Glomerular visceral epithelial cell (primary cell): ENCODE data around the gene GNG2.

Experiments used
- DNase-seq: peaks from one replicate; pipeline ENCODE4 v3.0.0-alpha.2; 2016; ENCODE audit errors: extremely low spot score

GNG2 gene

DNA sequence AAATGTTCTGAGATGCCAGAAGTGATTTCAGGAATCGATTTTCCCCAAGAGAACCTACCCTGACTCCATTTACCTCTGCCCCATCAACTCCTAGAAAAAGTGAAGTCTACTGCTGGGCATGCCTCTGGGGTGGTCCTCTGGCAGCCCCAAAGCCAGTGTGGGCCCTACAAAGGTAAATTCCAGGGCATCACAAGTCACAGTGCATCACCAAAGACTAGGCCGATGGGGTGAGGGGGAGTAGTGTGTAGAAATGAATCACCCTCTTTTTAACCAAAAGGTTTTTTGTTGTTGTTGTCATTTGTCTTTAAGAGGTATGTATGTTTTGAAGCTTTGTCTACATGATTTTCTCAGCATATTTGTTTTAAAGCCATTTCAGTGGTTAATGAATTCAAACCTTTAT is 82.6 kb downstream of the GNG2 start:
- DNase-seq = no peak

DNA sequence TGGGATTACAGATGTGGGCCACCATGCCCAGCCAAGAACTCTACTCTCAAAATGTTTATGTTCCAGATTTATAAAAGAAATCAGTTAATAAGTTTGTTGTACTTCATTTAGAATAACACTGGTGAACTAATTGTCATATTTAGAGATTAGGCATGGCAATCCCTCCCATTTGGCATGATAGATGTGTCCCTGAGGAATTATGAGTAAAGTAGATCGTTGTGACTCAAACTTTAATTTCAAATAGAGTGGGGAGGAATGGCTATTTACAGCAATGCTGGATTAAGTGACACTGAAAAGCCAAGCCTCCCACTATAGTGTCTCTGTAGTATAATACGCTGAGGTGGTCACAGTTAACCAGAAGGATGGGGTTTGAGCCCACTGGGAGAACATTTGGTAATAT is 89.6 kb downstream of the GNG2 start:
- DNase-seq = no peak

DNA sequence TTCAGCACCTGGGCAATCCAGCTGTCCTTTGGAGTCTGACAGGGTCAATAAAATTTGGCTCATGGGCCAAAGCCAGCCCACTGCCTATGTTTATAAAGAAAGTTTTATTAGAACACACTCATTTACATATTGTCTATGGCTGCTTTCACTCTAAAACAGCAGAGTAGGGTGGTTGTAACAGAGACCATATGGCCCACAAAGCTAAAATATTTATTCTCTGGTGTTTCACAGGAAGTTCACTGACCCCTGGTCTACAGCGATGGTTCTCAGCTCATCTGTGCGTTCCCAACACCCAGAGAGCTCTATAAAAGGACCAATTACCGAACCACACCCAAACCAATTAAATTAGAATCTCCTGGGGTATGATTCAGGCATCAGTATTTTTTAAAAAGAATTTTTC is 91.2 kb downstream of the GNG2 start:
- DNase-seq = no peak

DNA sequence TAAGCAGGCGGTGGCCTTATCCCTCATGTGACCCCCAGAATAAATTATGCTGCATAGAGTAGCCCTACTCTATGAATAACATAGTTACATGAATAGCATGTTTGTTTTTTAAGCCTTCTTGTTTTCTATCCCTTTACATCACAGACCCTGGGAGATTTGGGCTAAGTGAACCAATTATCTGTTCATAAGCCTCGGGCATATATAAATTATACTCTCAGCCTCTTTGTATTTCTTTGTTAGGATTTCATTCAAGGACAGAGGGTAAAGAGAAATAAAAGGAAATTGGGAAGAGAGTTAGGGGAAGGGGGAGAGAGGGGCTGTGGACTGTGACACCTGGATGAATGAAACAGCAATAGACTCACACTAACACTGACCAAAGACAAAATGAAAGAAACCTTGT is 93.6 kb downstream of the GNG2 start:
- no peak for DNase-seq

DNA sequence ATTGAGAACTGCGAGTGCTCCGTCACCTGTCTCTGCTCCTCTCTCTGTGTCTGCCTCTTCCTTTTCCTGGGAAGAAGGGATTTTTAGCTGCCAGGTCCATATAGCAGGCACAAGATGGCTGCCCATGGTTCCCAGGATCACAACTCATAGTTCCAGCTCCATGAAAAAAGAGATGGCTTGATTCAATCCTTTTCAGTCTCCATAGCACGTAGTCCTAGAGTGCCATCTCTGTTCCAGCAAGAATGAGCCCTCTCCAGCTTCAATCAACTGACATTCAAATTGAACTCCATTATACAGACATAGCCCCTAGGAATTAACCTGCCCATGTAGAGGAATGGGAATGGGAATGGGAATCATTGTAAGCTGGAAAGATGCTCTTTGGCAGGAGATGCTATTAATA is 94.2 kb downstream of the GNG2 start:
- no peak for DNase-seq

DNA sequence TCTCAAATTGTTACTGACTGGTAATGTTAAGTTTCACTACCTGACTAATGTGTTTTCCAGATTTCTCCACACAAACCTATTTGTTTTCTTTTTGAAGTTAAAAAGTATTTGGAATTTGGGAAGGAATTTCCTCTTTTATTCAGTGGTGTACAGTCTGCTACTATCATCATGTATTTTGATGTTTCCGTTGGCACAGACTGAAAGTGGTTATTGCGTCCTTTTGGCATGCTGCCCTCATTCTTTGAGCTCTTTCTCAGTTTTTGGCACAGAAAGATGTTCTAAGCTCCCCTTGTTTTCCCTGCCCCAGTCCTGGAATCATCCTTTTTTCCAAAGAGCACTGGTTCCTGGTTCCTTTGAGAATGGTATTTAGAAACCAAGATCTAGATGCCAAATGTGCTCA is 97.5 kb downstream of the GNG2 start:
- DNase-seq = no peak

DNA sequence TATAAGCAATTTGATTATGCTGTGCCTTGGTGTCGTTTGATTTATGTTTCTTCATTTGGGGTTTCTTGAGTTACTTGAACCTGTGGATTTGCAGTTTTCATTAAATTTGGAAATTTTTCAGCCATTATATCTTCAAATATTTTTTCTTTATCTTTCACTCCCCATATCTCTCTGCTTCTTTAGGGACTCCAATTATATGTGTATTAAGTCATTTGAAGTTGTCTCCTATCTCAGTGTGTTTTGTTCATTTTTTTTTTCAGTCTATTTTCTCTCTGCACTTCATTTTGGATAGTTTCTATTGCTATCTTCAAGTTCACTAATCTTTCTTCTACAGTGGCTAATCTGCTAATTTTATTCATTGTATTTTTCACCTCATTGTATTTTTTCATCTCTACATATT is 99.5 kb downstream of the GNG2 start:
- DNase-seq = no peak

DNA sequence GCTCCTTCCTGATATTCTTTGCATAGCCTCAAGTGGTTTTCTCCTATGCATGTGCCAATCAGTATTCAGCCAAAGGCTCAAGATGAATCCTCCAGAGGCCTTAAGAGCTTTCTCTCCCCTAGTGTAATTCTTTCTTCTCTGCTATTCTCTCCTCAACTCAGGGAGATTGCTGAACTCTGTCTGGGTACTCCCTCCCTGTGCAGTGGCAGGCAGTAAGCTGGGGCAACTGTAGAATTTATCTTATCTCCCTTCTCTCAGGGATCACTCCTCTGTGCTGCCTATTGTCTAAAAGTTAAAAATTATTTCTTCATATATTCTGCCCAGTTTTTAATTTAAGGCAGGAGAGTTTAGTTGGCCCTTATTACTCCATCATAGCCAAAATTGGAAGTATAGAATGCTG is 100.5 kb downstream of the GNG2 start:
- no peak for DNase-seq

DNA sequence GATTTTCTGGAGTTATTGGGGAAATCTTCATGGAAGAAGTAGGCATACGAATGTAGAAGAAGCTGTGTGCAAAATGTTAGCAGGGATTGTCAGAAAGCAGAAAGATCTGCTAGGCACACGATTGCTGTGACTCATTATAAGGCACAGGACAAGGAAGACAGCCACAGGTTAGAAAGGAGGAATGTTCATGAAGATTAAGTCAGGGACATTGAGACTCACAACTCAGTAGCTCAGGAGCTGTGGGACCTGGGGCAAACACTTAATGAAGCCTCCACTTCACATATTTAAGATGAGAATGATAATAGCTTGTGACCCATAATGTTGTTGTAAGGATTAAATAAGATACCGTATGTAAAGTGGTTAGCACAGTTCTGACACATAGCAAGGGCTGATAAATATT is 102.3 kb downstream of the GNG2 start:
- no peak for DNase-seq

DNA sequence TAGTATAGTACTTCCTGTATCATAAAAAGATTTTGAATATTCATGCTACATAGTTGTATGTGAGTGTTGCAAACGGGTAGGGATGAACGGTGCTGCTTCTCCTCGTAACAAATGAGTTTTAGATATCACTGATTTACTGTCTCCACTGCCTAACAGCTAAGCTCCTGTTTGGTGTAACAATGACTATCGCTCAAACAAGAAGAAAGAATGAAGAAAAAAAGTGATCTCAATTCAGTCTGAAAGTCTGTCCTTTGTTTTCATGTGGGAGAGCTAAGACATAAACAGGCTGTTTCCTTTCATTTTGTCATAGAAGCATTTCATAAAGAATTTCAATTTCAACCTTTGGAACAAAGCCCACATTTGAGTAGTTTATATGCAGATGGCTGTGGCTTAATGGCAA is 102.9 kb downstream of the GNG2 start:
- DNase-seq = no peak

DNA sequence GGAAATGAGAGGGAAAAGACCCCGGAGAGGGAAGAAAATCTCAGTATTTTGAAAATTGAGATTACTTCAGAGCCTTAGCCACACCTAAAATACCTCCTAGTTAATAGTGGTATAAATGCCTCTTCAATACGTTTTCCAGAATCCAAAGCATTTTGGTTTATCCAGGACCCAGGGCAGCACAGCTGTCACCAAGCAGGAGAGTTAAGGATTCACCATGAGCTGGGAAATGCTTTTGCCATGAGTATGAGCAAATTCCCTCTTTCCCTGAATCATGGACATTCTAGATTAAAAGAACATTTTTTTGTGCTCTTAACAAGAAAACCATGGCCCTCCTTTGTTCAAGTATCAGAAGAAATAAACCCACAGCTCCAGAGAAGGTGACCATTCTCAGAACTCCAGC is 107.1 kb downstream of the GNG2 start:
- no peak for DNase-seq

DNA sequence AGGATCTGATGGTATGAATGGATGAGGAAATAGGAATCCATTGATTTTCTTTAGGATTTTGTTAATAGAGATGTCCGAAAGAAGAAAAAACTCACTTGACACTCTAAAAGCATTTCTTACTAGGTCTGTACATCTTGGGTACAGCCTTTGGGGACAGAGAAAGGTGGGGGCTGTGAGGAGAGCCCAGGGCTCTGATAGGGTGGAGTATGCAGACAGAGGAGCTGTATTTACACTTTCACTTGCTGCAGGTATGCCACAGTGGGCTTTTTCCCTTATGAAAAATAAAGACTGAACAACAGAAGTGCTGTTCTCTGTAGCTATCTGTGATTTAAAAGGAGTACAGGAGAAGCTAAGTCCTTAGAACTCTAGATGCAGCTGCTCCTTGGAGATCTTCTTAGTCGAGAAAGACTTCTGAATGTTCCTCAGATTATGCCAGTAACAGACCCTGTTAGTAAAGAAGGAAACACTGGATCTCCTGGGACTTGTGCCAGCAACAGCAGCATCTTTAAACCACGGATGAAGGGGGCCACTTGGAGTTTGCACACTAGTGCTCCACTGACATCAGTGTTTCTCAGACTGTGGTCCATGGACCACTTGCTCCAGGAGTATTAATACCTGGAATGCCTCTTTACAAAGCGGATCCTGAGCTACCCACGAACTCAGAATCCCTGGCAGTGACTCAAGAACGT is 109.6 kb downstream of the GNG2 start:
- no peak for DNase-seq

DNA sequence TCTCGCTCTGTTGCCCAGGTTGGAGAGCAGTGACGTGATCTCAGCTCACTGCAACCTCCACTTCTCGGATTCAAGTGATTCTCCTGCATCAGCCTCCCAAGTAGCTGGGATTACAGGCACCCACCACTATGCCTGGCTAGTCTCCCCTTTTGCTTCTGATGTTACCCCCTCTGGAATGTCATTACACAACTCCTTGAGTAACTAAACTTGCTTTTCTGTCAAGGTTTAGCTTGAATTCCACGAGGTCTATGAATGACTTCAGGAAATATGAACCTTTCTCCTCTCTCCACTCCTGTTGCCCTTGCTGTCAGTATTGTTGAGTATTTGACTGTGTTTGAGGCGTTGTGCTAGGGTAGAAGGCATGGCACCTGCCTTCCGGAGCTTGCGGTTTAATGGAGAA is 112.2 kb downstream of the GNG2 start:
- no peak for DNase-seq

DNA sequence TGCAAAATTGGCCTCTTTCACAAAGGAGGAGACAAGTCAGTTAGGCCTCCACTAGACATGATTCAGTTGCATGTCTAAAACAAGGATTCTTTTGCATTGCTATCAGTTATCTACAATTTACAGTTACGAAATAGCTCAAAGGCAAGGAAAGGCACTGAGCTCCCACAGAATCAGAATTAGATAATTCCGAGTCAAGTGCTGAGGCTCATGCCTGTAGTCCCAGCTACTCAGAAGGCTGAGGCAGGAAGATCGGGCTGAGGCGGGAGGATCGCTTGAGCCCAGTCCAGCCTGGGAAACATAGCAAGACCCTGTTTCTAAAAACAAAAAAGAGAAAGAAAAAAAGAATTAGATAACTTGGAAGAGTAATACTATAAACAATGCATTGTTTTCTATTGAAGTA is 116.7 kb downstream of the GNG2 start:
- DNase-seq = no peak

DNA sequence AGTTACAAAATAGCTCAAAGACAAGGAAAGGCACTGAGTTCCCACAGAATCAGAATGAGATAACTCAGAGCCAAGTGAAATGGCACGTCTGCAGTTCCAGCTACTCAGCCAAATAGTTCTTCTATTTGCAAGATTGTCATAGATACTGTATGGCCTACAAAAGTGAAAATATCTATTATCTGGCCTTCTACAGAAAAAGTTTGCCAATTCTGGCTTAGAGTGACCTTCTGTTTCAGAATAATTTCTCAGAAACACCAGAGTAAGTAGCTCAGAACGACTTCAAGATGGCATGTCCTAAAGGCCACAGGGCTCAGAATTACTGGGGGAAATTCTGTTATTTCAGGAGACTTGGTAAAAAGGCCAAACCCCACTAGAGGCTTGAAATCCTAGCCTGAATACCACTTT is 118.3 kb downstream of the GNG2 start:
- DNase-seq = no peak

DNA sequence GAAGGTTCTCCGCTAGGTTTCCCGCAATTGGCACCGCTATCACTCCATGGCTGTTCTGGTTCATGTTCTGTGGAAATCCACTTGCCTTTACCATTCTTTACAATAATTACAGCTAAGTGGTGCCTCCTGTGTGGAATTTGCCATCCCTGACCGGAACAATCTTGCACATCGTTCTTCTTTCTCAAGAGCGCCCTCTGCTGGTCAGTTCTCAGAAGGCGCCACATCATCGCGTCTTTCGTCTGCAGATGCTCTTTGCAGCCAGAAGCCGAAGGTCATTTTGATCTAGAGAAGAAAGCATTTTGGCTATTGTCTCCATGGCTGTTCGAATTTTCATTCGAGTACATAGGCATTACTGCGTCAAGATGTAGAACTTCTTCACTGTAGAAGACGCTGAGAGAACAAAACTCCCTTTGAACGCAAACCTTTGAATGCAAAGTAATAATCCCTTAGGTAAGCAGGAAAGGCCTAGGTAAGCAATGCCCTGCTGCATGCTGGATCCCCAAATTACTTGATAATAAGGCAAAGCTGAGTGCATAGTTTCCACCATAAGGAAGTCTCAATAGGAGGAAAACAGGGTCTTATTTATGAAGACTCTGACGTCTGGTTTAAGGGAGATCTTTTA is 118.8 kb downstream of the GNG2 start:
- peak; percentile 74 for DNase-seq

DNA sequence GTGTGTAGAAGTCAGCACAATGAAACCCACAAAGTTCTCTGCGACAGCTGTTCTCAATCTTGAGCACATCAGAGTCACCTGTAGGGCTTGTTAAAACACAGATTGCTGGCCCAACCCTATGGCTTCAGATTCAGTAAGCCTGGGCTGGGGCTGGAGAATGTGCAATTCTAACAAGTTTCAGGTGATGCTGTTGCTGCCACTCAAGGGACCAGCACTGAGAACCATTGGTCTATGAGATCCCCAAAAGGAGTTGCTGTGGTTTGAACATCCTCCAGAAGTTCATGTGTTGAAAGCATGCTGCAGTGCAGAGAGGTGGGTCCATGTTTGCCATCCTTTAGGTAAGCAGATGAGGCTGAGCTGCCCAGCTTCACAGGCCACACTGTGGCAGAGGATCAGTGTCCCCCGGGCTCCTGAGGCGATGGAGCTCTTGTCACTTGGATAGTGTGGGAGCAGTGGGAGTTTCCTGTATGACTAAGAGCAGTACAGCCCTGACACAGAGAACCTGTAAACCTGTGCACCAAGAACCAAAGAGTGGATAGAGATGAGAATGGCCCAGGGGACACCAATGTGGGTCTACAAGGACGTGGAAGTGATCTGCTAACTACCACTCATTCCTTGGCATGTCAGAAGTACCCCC is 120.9 kb downstream of the GNG2 start:
- DNase-seq = no peak

DNA sequence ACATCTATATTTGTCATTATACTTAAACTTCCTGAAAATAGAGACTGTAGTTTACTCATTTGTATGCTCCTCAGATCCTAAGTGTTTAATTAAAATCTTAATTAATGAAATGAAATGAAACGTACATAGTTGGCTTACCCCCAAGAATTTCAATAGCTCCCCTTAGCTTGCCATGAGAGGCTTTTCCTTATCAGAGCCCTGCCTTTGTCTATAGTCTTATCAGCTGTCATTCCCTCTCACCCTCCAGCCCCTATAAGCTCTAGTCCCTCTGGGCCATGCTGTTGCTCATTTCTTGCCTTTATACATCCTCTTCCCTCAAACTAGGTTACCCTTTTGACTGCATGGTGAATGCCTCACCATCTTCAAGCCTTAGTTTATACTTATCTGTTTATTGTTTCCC is 127.8 kb downstream of the GNG2 start:
- no peak for DNase-seq

DNA sequence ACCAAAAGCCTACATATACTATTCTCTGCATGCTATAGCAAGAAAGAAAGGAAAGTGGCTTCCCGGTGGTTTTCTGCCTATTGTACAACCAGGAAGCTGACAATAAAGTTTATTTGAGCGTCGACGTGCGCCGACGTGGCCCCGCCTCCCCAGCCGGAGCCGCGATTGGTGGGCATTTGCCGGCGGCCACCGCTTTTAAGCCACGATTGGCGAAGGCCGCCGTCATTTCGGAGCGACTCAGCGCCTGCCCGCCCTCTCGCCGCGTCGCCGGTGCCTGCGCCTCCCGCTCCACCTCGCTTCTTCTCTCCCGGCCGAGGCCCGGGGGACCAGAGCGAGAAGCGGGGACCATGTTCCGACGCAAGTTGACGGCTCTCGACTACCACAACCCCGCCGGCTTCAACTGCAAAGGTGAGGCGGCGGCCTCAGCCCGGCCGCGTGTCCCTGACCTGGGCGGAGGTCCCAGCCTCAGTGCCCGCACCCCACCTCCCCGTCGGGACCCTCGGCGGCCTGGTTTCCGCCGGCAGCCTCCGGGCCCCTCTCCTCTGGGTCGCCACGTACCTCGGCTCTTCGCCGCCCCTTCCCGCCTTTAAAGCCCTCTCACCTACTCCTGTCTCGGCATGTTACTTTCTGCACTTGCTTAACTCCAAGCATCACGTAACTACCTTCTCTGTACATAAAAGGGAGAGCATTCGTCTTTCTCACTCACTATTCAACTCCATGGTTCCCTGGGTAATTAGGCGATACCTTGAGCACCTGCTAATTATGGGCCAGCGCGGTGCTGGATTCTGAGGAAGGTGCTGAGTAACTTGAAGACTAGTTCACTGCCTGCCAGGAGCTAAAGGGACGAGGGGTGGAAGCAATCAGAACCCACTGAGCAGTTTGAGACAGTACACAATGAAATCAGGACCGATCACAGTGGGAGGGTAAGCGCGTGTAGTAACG is 129.2 kb downstream of the GNG2 start, which contains the start of gene RTRAF:
Gene RTRAF (plus strand): TSS at position 254 of the 942 bp plus-strand sequence. CDS start 94 bp downstream, at position 348.
- DNase-seq = peak; percentile 93

DNA sequence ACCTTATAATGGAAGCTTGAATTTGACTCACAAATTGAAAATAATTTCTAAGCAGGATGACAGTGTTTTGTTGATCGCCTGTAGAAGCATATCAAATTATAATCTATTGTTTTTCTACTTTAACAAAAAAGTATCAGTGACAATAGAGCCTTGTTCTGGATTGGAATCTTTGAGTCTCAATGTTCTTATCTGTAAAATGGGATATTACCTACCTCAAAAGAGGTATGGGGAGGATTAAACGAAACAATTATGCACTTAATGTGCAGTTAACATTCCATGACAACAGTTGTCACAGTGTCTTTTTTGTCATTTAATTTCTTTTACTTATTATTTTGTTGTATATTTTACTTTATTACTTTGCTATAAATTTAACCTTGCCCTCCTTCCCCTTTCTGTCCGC is 130.1 kb downstream of the GNG2 start:
- no peak for DNase-seq

DNA sequence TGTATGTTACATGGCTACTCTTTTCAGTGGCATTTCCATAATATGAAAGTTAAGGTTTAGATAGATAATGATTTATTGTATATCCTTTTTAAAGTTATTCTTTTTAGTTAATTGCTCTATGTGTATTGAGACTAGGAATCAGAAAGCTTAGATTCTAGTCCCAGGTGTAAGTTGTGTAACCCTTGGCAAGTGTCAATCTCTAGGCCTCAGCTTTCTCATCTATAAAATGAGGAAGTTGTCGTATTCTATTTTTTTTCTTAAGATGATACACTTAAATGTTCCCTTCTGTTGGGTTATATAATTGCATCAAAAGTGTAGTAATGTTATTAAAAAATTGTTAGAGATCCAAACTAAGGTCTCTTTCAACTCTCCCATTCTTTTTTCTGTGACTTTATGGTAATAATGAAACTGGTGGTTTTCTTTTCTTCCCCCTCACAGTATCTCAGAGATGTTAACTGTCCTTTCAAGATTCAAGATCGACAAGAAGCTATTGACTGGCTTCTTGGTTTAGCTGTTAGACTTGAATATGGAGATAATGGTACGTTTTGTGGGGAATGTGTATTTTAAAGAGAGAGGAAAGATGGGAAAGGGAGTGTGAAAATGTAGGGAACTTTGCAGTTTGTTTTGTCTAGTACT is 133.0 kb downstream of the GNG2 start:
- no peak for DNase-seq
